ENCODE measurements around the gene CNIH1. TPM values are rescaled to one million over a fixed set of nuclear protein-coding genes. Genes with fewer than 3 reads are reported as not detected.
A peak's percentile ranks its signal among the peaks of the same experiment; 100 is the strongest.
"Not testable (repeated sequence)": the region's sequence is repeated elsewhere in the genome, so short reads cannot be mapped to it uniquely, and the experiment has no call there.

Gene CNIH1
- polyA plus RNA-seq, 1 donor: 196 TPM

DNA sequence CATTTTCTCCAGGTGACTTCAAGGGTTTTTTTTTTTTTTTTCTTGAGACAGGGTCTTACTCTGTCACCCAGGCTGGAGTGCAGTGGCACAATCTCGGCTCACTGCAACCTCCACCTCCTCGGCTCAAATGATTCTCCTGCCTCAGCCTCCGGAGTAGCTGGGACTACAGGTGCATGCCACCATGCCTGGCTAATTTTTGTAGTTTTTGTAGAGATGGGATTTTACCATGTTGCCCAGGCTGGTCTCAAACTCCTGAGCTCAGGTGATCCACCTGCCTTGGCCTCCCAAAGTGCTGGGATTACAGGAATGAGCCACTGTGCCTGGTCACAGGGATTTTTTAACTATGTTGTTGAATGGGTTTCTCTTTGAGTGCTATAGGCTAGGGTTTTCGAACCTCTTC, 3.2 kb downstream of the CNIH1 start:
- H3K27ac ChIP-seq (ENCODE audit: low read length); DNase-seq; H3K9me3 ChIP-seq (ENCODE audit: control insufficient read depth, low read depth, low read length); H3K4me3 ChIP-seq (ENCODE audit: low read length); H3K27me3 ChIP-seq (ENCODE audit: control insufficient read depth, insufficient read depth, low read length); H3K4me1 ChIP-seq (ENCODE audit: control insufficient read depth, insufficient read depth, low read length); H3K36me3 ChIP-seq (ENCODE audit: control insufficient read depth, insufficient read depth, low read length): not testable (repeated sequence)
- no CpG with 5 or more reads among the region's 4 CpGs for WGBS (ENCODE audit: insufficient coverage, low lambda C conversion rate)

DNA sequence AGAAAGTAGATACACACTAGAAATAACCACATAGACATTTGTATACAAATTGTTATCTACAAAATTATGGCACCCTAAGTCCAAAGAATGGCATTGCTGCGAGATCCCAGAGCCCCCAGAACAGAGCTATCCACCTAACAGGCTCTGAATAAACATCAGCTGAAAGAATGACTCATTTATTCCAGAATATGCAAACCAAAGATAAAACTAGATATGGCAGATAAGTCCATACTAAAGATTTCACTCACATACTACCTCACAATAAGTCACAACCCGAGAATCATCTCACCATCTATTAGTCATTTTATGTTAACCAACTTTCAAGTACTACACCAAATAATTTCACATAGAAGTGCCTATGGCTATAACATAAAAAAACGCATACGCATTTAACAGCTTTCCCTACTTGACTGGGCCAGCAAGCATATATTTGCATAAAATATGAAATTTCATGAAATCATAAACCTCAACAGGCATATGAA, 5.6 kb downstream of the CNIH1 start:
- Histone ChIP-seq H3K4me3 (ENCODE audit: low read length) (no peak overlapping the region), H3K36me3 (ENCODE audit: control insufficient read depth, insufficient read depth, low read length) (peaks cover 6% of the 10 kb centered on the region), H3K4me1 (ENCODE audit: control insufficient read depth, insufficient read depth, low read length) (peaks cover 2% of the 10 kb centered on the region), H3K9me3 (ENCODE audit: control insufficient read depth, low read depth, low read length) (no peaks in the 10 kb centered on the region), H3K27me3 (ENCODE audit: control insufficient read depth, insufficient read depth, low read length) (no peaks in the 10 kb centered on the region), H3K27ac (ENCODE audit: low read length) (no peak overlapping the region)
- 87% methylated on average over 3 of the region's 4 CpGs for WGBS (ENCODE audit: insufficient coverage, low lambda C conversion rate)
- peak in 1 of 2 donors; percentile 19 for DNase-seq

DNA sequence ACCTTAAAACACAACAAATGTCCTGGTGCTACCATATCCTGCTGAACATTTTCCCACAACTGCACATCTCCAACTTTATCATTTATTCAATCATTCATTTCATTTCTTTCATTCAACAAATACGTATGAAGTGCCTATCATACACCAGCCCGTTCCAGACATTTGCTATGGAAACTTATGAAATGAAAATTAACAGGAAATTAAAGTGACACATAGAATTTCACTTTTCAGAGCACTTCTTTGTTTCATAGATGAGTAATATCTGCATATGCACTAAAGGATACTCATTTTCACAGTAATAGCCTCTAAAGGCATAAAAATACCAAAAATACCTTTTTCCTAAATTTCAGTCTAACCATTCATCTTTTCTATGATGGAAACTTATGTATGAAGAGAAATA, 12.6 kb downstream of the CNIH1 start:
- no CpG with 5 or more reads among the region's 2 CpGs for WGBS (ENCODE audit: insufficient coverage, low lambda C conversion rate)
- H3K27me3 ChIP-seq (ENCODE audit: control insufficient read depth, insufficient read depth, low read length): no peaks in the 10 kb centered on the region
- H3K4me3 ChIP-seq (ENCODE audit: low read length): no peak overlapping the region
- DNase-seq: no peak
- peaks cover 7% of the 10 kb centered on the region for H3K4me1 ChIP-seq (ENCODE audit: control insufficient read depth, insufficient read depth, low read length)
- H3K27ac ChIP-seq (ENCODE audit: low read length): no peak overlapping the region
- H3K9me3 ChIP-seq (ENCODE audit: control insufficient read depth, low read depth, low read length): no peaks in the 10 kb centered on the region
- peaks cover 25% of the 10 kb centered on the region for H3K36me3 ChIP-seq (ENCODE audit: control insufficient read depth, insufficient read depth, low read length)

DNA sequence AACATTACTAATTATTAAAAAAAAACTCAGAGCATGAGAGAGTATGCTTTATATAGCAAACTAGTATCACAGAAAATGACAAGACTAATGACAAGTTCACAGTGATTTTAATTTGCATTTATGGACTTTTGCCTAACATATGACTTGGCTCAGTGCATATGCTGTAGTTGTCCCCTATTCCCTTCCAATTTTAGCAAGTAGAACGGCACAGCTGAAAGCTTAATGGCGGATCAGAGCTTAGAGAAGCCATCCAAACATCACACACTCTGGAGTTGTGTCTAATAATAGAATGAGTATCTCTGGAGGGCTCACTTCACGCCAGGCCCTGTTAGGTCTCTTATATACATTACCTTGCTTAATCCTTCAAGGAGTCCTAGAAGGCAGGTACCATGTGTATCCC, 13.3 kb downstream of the CNIH1 start:
- Histone ChIP-seq H3K36me3 (ENCODE audit: control insufficient read depth, insufficient read depth, low read length) (peaks cover 25% of the 10 kb centered on the region), H3K27me3 (ENCODE audit: control insufficient read depth, insufficient read depth, low read length) (no peaks in the 10 kb centered on the region), H3K4me1 (ENCODE audit: control insufficient read depth, insufficient read depth, low read length) (peaks cover 7% of the 10 kb centered on the region), H3K27ac (ENCODE audit: low read length) (no peak overlapping the region), H3K4me3 (ENCODE audit: low read length) (no peak overlapping the region), H3K9me3 (ENCODE audit: control insufficient read depth, low read depth, low read length) (no peaks in the 10 kb centered on the region)
- 100% methylated on average over 1 of the region's 3 CpGs for WGBS (ENCODE audit: insufficient coverage, low lambda C conversion rate)
- no peak for DNase-seq

DNA sequence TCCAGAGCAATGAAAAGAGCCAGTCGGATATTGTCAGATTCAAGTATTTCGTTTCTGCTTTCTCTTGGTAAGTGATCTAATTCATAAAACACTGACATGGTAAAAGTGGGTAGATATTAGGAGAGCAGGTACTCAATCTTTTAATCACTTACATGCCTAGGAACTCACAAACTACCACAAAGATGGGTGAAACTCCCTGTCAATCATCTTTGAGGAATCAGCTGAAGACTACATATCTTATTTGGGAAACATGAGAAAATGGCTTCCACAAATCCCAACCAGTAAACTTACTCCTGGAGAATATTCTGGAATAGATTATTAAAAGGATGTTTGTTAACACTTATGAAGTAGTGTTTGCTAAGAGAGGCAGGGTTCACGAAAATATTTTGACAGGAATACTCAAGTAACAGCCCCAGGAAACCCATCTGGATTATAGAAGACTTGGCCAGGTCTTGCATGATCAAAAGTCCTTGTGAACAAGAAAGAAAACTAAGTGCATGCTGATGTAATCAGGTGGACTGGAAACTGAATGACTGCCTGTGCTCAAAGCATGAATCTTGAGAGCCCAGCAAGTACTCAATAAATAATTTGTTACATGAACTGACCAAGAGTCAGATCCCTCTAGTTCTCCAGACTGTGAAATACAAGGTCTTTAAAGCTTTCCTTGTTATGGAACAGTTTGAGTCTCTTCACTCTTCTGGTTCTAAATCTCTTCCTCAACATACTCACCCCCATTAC, 15.5 kb downstream of the CNIH1 start:
- Histone ChIP-seq H3K36me3 (ENCODE audit: control insufficient read depth, insufficient read depth, low read length) (peaks cover 25% of the 10 kb centered on the region), H3K27me3 (ENCODE audit: control insufficient read depth, insufficient read depth, low read length) (no peaks in the 10 kb centered on the region), H3K4me3 (ENCODE audit: low read length) (no peak overlapping the region), H3K4me1 (ENCODE audit: control insufficient read depth, insufficient read depth, low read length) (peaks cover 5% of the 10 kb centered on the region), H3K27ac (ENCODE audit: low read length) (no peak overlapping the region), H3K9me3 (ENCODE audit: control insufficient read depth, low read depth, low read length) (no peaks in the 10 kb centered on the region)
- WGBS (ENCODE audit: insufficient coverage, low lambda C conversion rate): no CpG with 5 or more reads among the region's 3 CpGs
- DNase-seq: no peak

DNA sequence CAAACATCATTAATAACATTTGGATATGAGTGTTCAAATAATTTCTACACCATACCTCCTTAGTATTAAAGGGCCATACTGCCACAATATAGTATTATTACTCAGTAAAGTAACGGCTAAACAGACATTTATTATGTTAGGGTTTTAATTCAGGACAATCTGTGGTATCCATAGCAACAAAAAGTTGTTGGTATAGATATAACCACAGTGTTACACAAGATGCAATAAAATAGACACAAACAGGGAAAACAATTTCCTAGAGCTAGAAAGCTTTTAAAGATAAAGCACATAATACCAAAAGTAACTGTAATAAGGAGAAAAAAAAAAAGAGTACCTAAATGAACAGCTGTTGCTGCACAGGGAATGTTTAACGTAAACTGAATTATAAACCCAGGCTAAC, 16.1 kb downstream of the CNIH1 start:
- Histone ChIP-seq H3K9me3 (ENCODE audit: control insufficient read depth, low read depth, low read length) (no peaks in the 10 kb centered on the region), H3K36me3 (ENCODE audit: control insufficient read depth, insufficient read depth, low read length) (peaks cover 21% of the 10 kb centered on the region), H3K27ac (ENCODE audit: low read length) (no peak overlapping the region), H3K4me3 (ENCODE audit: low read length) (no peak overlapping the region), H3K27me3 (ENCODE audit: control insufficient read depth, insufficient read depth, low read length) (no peaks in the 10 kb centered on the region), H3K4me1 (ENCODE audit: control insufficient read depth, insufficient read depth, low read length) (peaks cover 5% of the 10 kb centered on the region)
- WGBS (ENCODE audit: insufficient coverage, low lambda C conversion rate): no CpG with 5 or more reads among the region's 2 CpGs
- DNase-seq: peak in 1 of 2 donors; percentile 22

DNA sequence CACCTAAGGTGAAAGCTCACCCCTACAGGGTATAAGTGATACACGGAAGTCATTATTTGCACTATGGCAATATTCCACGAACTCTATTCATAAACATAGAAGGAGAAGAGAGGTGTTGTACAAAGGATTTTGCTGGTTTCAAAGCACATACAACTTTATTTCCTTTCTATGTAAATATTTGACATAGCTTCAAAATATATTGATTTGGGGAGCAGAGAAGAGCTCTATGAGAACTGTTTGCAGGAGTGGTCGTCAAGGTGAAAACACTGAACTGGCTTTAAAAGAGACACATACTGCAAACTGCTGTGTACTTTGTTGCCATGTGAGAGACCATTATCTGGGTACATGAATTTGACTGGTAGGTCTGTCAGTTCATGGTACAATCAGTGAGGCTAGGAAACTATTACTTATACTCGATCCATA, 16.7 kb downstream of the CNIH1 start:
- no peaks in the 10 kb centered on the region for H3K9me3 ChIP-seq (ENCODE audit: control insufficient read depth, low read depth, low read length)
- H3K36me3 ChIP-seq (ENCODE audit: control insufficient read depth, insufficient read depth, low read length): peaks cover 15% of the 10 kb centered on the region
- no peaks in the 10 kb centered on the region for H3K27me3 ChIP-seq (ENCODE audit: control insufficient read depth, insufficient read depth, low read length)
- WGBS (ENCODE audit: insufficient coverage, low lambda C conversion rate): 34% methylated on average over 4 of the region's 4 CpGs
- no peak overlapping the region for H3K4me3 ChIP-seq (ENCODE audit: low read length)
- no peak overlapping the region for H3K27ac ChIP-seq (ENCODE audit: low read length)
- H3K4me1 ChIP-seq (ENCODE audit: control insufficient read depth, insufficient read depth, low read length): peaks cover 5% of the 10 kb centered on the region
- DNase-seq: peak in 1 of 2 donors; percentile 20

DNA sequence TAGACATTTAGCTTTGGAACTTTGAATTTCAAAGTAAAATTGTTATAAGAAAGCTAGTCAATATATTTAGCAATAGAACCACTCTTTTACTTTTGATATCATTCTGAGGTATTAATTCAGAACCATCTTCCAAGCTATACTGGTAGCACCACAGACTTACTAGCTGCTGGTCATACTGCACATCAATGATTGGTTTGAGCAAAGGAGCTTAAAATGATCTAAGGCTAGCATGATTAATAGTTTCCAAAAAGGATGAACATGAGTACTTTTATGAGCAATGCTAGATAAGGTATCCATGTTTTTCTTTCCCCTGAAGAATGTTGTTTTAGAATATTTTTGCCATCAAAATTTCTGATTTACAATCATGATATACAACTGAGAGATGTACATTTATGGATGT, 17.2 kb downstream of the CNIH1 start:
- H3K36me3 ChIP-seq (ENCODE audit: control insufficient read depth, insufficient read depth, low read length): peaks cover 12% of the 10 kb centered on the region

DNA sequence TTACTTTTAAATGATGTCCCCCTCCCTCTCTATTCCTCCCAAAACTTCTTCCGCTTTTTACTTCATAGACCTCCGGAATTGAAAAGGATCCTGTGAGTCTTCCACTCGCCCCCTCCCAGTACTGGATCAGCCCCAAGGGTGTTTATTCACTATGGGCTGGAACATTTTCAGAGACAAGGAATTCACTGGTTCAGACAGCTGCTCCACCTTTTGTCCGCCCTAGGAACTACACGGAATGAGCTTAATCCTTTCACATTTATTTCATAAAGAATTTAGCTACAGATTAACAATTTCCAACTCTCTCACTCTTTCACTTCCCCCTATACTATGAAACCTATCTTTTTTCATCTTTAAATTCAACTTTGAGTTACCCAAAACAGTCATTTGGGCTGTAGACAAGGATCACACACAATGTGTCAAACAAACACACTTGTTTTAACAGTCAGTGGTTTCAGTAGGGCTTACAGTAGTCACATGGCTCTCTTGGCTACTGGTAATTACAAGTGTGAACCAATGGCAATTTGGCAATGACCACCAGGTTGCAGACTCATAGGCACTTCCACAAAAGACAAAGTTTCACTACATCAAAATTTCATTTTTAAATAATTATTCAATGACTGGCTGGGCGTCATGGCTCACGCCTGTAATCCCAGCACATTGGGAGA, 20.6 kb downstream of the CNIH1 start:
- no peak overlapping the region for H3K4me3 ChIP-seq (ENCODE audit: low read length)
- H3K9me3 ChIP-seq (ENCODE audit: control insufficient read depth, low read depth, low read length): no peaks in the 10 kb centered on the region
- no peaks in the 10 kb centered on the region for H3K27me3 ChIP-seq (ENCODE audit: control insufficient read depth, insufficient read depth, low read length)
- WGBS (ENCODE audit: insufficient coverage, low lambda C conversion rate): 40% methylated on average over 2 of the region's 7 CpGs
- H3K36me3 ChIP-seq (ENCODE audit: control insufficient read depth, insufficient read depth, low read length): peaks cover 4% of the 10 kb centered on the region
- peaks cover 5% of the 10 kb centered on the region for H3K4me1 ChIP-seq (ENCODE audit: control insufficient read depth, insufficient read depth, low read length)
- no peak overlapping the region for H3K27ac ChIP-seq (ENCODE audit: low read length)
- peak; percentile 12 to 37 for DNase-seq

More for the DNA sequence above, 17.2 kb downstream of the CNIH1 start:
- Histone ChIP-seq H3K27me3 (ENCODE audit: control insufficient read depth, insufficient read depth, low read length) (no peaks in the 10 kb centered on the region), H3K9me3 (ENCODE audit: control insufficient read depth, low read depth, low read length) (no peaks in the 10 kb centered on the region), H3K27ac (ENCODE audit: low read length) (no peak overlapping the region), H3K4me1 (ENCODE audit: control insufficient read depth, insufficient read depth, low read length) (peaks cover 5% of the 10 kb centered on the region), H3K4me3 (ENCODE audit: low read length) (no peak overlapping the region)
- DNase-seq: no peak

DNA sequence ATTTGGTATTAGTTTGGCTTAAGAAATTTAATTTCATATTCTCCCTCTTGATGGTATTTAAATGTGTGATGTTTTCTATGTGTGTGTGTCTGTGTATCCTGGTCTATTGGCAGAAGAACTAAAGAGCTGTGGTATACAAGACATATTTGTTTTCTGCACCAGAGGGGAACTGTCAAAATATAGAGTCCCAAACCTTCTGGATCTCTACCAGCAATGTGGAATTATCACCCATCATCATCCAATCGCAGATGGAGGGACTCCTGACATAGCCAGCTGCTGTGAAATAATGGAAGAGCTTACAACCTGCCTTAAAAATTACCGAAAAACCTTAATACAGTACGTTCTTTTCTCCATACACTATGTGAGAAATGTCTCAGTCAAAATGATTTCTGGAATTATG, 29.8 kb downstream of the CNIH1 start:
- no peaks in the 10 kb centered on the region for H3K4me1 ChIP-seq (ENCODE audit: control insufficient read depth, insufficient read depth, low read length)
- H3K27ac ChIP-seq (ENCODE audit: low read length): no peak overlapping the region
- WGBS (ENCODE audit: insufficient coverage, low lambda C conversion rate): no CpG with 5 or more reads among the region's 3 CpGs
- DNase-seq: no peak
- no peaks in the 10 kb centered on the region for H3K9me3 ChIP-seq (ENCODE audit: control insufficient read depth, low read depth, low read length)
- H3K36me3 ChIP-seq (ENCODE audit: control insufficient read depth, insufficient read depth, low read length): peaks cover 11% of the 10 kb centered on the region
- no peak overlapping the region for H3K4me3 ChIP-seq (ENCODE audit: low read length)
- H3K27me3 ChIP-seq (ENCODE audit: control insufficient read depth, insufficient read depth, low read length): no peaks in the 10 kb centered on the region

Data from large intestine (tissue), 3 donors.